Heart left ventricle (tissue), 16 donors: ENCODE measurements around the gene ARL10. TPM values are rescaled to one million over a fixed set of nuclear protein-coding genes. Genes with fewer than 3 reads are reported as not detected.

Experiments
- ATAC-seq, 4 donors: fragments of 200-7000 bp; cut with Tn5 transposase; one replicate each; pipeline ENCODE4 v1.9.1; 2020 to 2022; ENCODE audit warnings: moderate library complexity in 4 of 4, mild to moderate bottlenecking in 3 of 4, moderate number of reproducible peaks in 1 of 4
- DNase-seq, 5 donors: peaks; one replicate each; pipeline ENCODE4 v3.0.0-alpha.2; 2020
- H3K27ac ChIP-seq, 12 donors: fragments of 200-600 bp; sonication (generic) in 4 of 12; one replicate each; pipeline versions ENCODE4 v1.5.0 to v1.8.0; 2016 to 2022; ENCODE audit warnings: mild to moderate bottlenecking in 2 of 12
- H3K27me3 ChIP-seq, 9 donors: fragments of 200-600 bp; sonication (generic) in 2 of 9; one replicate each; pipeline versions ENCODE4 v1.5.1 to v1.8.0; 2016 to 2022; ENCODE audit warnings: mild to moderate bottlenecking in 3 of 9
- H3K36me3 ChIP-seq, 9 donors: fragments of 200-600 bp; sonication (generic) in 2 of 9; one replicate each; pipeline versions ENCODE4 v1.5.0 to v1.8.0; 2018 to 2022; ENCODE audit warnings: mild to moderate bottlenecking in 2 of 9
- H3K4me1 ChIP-seq, 12 donors: fragments of 200-600 bp; sonication (generic) in 4 of 12; one replicate each; pipeline versions ENCODE4 v1.5.0 to v1.8.0; 2016 to 2022; ENCODE audit warnings: mild to moderate bottlenecking in 3 of 12
- H3K4me3 ChIP-seq, 12 donors: fragments of 200-600 bp; sonication (generic) in 4 of 12; one replicate each; pipeline versions ENCODE4 v1.5.0 to v1.8.0; 2017 to 2022; ENCODE audit warnings: mild to moderate bottlenecking in 9 of 12, moderate library complexity in 4 of 12
- H3K9me3 ChIP-seq, 12 donors: fragments of 200-600 bp; sonication (generic) in 4 of 12; one replicate each; pipeline versions ENCODE4 v1.5.0 to v1.8.0; 2016 to 2022; ENCODE audit warnings: mild to moderate bottlenecking in 1 of 12
- POLR2A ChIP-seq, 2 donors: fragments of 450-650 bp; IDR thresholded peaks; one replicate each; pipeline ENCODE4 v1.6.1; 2017; ENCODE audit warnings: antibody characterized with exemption in 2 of 2, mild to moderate bottlenecking in 2 of 2, moderate library complexity in 2 of 2
- WGBS, 4 donors: extraction: QIAGEN DNeasy Blood & Tissue Kit in 2 of 4; methylation state at CpG; one replicate each; pipeline versions ENCODE4 v1.1.5 to v1.1.7; 2013 to 2018; 5-methylcytosine and 5-hydroxymethylcytosine counted together
- intact Hi-C, 10 donors: fragments of 100-400 bp; cut with DNase I; formaldehyde crosslinking; loops; one replicate each; pipeline versions ENCODE4 v1.11.1 to v1.14.2; 2022
- polyA plus RNA-seq, 2 donors: library from polyadenylated mRNA; stranded (reverse); fragments of 200-250 nt; gene quantifications; one replicate each; pipeline ENCODE4 v1.2.3, GENCODE V29; 2013
- total RNA-seq, 9 donors: library from RNA; depleted of rRNA in 2 of 9; stranded (reverse); fragments of >200 nt in 2 of 9; fragmentation: NEBNext Ultra II Directional in 3 of 9; extraction: Animal tissue kit (Norgen Biotek cat#: 25700) in 3 of 9; gene quantifications; one replicate each; pipeline versions ENCODE4 v1.1.0 to v1.2.4, GENCODE V29; 2016 to 2023
- TF ChIP-seq, protein P1 (sequence below), 12 donors: fragments of 200-600 bp; sonication (generic) in 4 of 12; IDR thresholded peaks; one replicate each; pipeline versions ENCODE4 v1.5.0 to v1.8.0; 2018 to 2022; ENCODE audit warnings: antibody characterized with exemption in 12 of 12, mild to moderate bottlenecking in 5 of 12
- donor health status: ischemic (EF 13 %, LVEDD 7.1; RV severe dilation, severe dysfunction).
- donor health status: healthy with polysubstance abuse.
- donor health status: DM: no; HTN: yes; CAD: no.
- donor health status: DM: no; HTN: no; CAD: no.
- donor health status: ischemic (EF 25% LVEDD 6.9; RV normal size, moderate dysfunction).
- donor health status: ischemic (EF 25% LVEDD 5.7; RV mildly dilated, moderate dysfunction).
- donor health status: healthy.
- donor health status: DM: yes; HTN: yes; CAD: no.
- donor health status: ischemic (EF 35%, LVEDD 5.7; RV mildly dilated, moderate dysfunction).
- donor health status: nonischemic (EF 11% LVEDD 7.7; RV severe dilation, severe dysfunction).
- donor health status: DM: yes; HTN: yes; CAD: no.
- donor health status: PGD.
- donor health status: ischemic (EF 29% LVEDD 5.4; RV normal size, mild dysfunction).
- donor health status: nonischemic (EF 23%, LVEDD 6.1; RV moderate dilation, normal function).

The ARL10 gene
- total and polyA plus RNA-seq, 11 donors, result 1.5 to 8.1 (median 5.4) TPM

DNA sequence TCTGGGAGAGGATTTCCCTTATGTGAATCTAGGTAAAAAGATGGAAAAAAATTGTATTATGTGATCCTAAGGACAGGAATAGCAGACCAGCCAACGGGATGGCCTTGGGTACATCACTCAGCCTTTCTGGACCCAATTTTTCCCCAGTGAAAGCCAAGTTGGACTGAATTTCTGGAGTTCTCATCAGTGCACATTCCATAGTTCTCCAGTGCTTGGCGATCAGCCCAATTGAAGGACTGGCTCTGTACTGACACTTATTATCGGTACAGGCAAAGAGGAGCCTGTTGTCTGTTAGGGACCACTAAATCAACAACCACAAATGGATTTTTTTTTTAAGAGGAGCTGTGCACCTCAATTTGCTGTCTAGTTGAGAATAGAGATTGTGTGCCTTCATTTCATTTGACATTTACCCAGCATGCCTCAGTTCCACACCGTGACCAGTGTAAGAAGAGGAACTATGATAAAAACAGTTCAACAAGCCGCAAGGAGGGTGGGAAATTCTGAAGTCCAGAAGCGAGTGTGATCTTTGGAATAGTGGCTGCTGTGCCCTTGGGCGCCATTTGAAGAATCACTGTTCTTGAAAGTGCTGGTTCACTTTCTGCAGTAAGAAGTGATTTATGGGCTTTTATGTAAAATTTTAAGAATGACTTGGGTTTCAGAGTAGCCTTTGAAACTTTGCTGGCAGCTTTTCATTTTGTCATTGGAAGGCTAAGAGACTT, 8.0 kb downstream of the ARL10 start:
- DNase-seq, result peak in 3 of 5 donors; percentile 41 to 52 (median 47)
- WGBS, 4 donors, result 33 to 39% (median 35%) methylated on average over 7 of the region's 7 CpGs
- Histone ChIP-seq H3K4me1 (peaks cover 0 to 36% (median 20%) of the 10 kb centered on the region in 12 donors), H3K27me3 (no peaks in the 10 kb centered on the region), H3K36me3 (peaks cover 0 to 42% (median 22%) of the 10 kb centered on the region in 9 donors), H3K27ac (peak overlapping the region; percentile 19 to 83 (median 57)), H3K9me3 (no peaks in the 10 kb centered on the region), H3K4me3 (no peak overlapping the region)
- ATAC-seq, result peak in 3 of 4 donors; percentile 36 to 54 (median 40)
- intact Hi-C loops, result no loop called here
- TF ChIP-seq POLR2A (IDR thresholded peaks at IDR 0.05), result no peak
- TF ChIP-seq, protein P1, sequence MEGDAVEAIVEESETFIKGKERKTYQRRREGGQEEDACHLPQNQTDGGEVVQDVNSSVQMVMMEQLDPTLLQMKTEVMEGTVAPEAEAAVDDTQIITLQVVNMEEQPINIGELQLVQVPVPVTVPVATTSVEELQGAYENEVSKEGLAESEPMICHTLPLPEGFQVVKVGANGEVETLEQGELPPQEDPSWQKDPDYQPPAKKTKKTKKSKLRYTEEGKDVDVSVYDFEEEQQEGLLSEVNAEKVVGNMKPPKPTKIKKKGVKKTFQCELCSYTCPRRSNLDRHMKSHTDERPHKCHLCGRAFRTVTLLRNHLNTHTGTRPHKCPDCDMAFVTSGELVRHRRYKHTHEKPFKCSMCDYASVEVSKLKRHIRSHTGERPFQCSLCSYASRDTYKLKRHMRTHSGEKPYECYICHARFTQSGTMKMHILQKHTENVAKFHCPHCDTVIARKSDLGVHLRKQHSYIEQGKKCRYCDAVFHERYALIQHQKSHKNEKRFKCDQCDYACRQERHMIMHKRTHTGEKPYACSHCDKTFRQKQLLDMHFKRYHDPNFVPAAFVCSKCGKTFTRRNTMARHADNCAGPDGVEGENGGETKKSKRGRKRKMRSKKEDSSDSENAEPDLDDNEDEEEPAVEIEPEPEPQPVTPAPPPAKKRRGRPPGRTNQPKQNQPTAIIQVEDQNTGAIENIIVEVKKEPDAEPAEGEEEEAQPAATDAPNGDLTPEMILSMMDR (IDR thresholded peaks at IDR 0.05), result no peak

DNA sequence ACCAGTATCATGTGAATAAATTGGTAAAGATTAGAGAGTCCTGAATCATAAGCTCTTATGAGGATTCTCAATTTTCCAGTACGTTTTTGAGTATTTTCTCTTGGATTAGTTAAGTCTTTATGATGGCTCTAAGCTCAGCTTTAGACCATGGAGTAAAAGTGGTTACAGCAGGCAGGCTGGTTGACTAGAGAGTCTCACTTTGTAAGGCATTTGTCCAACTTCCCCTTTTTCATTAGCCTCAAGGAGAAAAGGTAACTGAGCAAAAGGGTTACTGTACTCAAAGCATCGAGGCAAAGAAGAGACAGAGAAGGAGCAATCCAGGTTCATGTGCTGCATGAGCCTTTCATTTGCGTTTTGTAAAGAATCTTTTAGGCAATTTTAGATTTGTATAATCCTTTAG, 14.6 kb downstream of the ARL10 start:
- H3K27me3 ChIP-seq, result no peaks in the 10 kb centered on the region
- H3K4me1 ChIP-seq, result peaks cover 0 to 20% (median 6%) of the 10 kb centered on the region in 12 donors
- ATAC-seq, result no peak
- no peak overlapping the region for H3K4me3 ChIP-seq
- H3K9me3 ChIP-seq, result no peaks in the 10 kb centered on the region
- peak overlapping the region in 1 of 12 donors; percentile 3 for H3K27ac ChIP-seq
- peaks cover 0 to 42% (median 22%) of the 10 kb centered on the region in 9 donors for H3K36me3 ChIP-seq
- intact Hi-C loops, result loop anchor here in 1 of 10 donors (10.0 kb wide), 1 partner anchor 155 kb away; the partner anchor contains the start of gene RNF44
- TF ChIP-seq, protein P1 (IDR thresholded peaks at IDR 0.05), result no peak
- no peak for TF ChIP-seq POLR2A (IDR thresholded peaks at IDR 0.05)
- DNase-seq, result no peak
- WGBS, 4 donors, result 86 to 93% (median 87%) methylated on average over 3 of the region's 3 CpGs

GRCh38 chr5:176381423-176381822, 16.1 kb downstream of the ARL10 start:
- peaks cover 0 to 50% (median 35%) of the 10 kb centered on the region in 9 donors for H3K36me3 ChIP-seq
- peak overlapping the region; percentile 77 to 94 (median 86) for H3K27ac ChIP-seq
- intact Hi-C loops, result loop anchor here in 1 of 10 donors (10.0 kb wide), 1 partner anchor 153 kb away; the partner anchor contains the start of gene RNF44
- DNase-seq (peak in 4 of 5 donors; percentile 48 to 78 (median 63)), ATAC-seq (peak; percentile 86 to 96 (median 94))
- H3K9me3 ChIP-seq, result no peaks in the 10 kb centered on the region
- no peaks in the 10 kb centered on the region for H3K27me3 ChIP-seq
- no peak overlapping the region for H3K4me3 ChIP-seq
- WGBS, 4 donors, result 48 to 60% (median 52%) methylated on average over 3 of the region's 3 CpGs
- H3K4me1 ChIP-seq, result peaks cover 0 to 20% (median 7%) of the 10 kb centered on the region in 12 donors
- TF ChIP-seq POLR2A (IDR thresholded peaks at IDR 0.05), result no peak
- TF ChIP-seq, protein P1 (IDR thresholded peaks at IDR 0.05), result no peak

DNA sequence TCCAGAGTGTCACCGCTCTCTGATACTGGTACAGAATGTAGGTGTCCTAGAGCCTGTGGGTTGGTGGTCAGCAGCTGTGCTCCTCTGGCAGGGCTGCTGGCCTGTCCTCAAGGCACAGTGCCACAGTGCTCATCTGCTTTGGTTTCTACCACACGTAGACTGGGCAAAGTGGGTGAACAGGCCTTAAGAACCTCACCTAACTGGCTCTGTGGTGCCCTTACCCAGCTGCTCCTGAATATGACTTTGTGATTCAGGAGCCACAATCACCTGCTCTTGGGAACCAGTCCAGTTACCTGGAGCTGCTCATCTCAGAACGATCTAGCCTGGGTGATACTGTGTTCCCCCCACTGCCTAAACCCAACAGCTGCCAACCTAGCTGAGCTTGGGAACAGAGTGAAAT, 16.7 kb downstream of the ARL10 start:
- H3K27ac ChIP-seq, result peak overlapping the region; percentile 77 to 94 (median 86)
- H3K27me3 ChIP-seq, result no peaks in the 10 kb centered on the region
- no peak overlapping the region for H3K4me3 ChIP-seq
- WGBS, 4 donors, result 73 to 100% (median 78%) methylated on average over 1 to 3 of the region's 3 CpGs
- no peaks in the 10 kb centered on the region for H3K9me3 ChIP-seq
- peak in 3 of 4 donors; percentile 10 to 16 (median 15) for ATAC-seq
- DNase-seq, result peak in 1 of 5 donors; percentile 21
- no peak for TF ChIP-seq POLR2A (IDR thresholded peaks at IDR 0.05)
- TF ChIP-seq, protein P1 (IDR thresholded peaks at IDR 0.05), result no peak
- peaks cover 0 to 53% (median 39%) of the 10 kb centered on the region in 9 donors for H3K36me3 ChIP-seq
- intact Hi-C loops, result loop anchor here in 1 of 10 donors (10.0 kb wide), 1 partner anchor 153 kb away; the partner anchor contains the start of gene RNF44
- H3K4me1 ChIP-seq, result peaks cover 0 to 25% (median 10%) of the 10 kb centered on the region in 12 donors
